HFFc6 (cell line): ENCODE results near the gene TAAR6. TPM values are rescaled to one million over a fixed set of nuclear protein-coding genes. Genes with fewer than 3 reads are reported as not detected.
A peak's percentile ranks its signal among the peaks of the same experiment; 100 is the strongest.
"Not testable (repeated sequence)": the region's sequence is repeated elsewhere in the genome, so short reads cannot be mapped to it uniquely, and the experiment has no call there.

ENCODE experiments used
- DNase-seq: peaks from one replicate; pipeline ENCODE4 v3.0.0-alpha.2; 2018
- H3K27ac Mint-ChIP-seq: 2 replicates; pipeline ENCODE4 v1.8.0; 2020; ENCODE audit warnings: mild to moderate bottlenecking, mixed read lengths
- H3K27me3 Mint-ChIP-seq: 2 replicates; pipeline ENCODE4 v1.8.0; 2021; ENCODE audit warnings: mild to moderate bottlenecking, moderate library complexity, mixed read lengths; ENCODE audit not compliant: insufficient read depth
- H3K36me3 Mint-ChIP-seq: 2 replicates; pipeline ENCODE4 v1.8.0; 2021; ENCODE audit warnings: low read depth, mixed read lengths
- H3K4me1 Mint-ChIP-seq: 2 replicates; pipeline ENCODE4 v1.8.0; 2020; ENCODE audit warnings: low read depth, mixed read lengths
- H3K4me3 Mint-ChIP-seq: 2 replicates; pipeline ENCODE4 v1.8.0; 2020; ENCODE audit warnings: mild to moderate bottlenecking, moderate library complexity, mixed read lengths
- H3K9me3 Mint-ChIP-seq: 2 replicates; pipeline ENCODE4 v1.8.0; 2020; ENCODE audit warnings: mild to moderate bottlenecking, mixed read lengths
- CTCF ChIP-seq: fragments of 200-600 bp; sonication (generic); IDR thresholded peaks from 2 replicates; pipeline ENCODE4 v1.5.0; 2021; ENCODE audit warnings: antibody characterized with exemption, mild to moderate bottlenecking
- total RNA-seq, 6 experiments: library from RNA; stranded (reverse); fragmentation: NEBNext Ultra II Directional; extraction: Animal tissue kit (Norgen Biotek cat#: 25700); gene quantifications; 2 replicates in 1 of 6; 3 replicates in 5 of 6; pipeline ENCODE4 v1.2.3, GENCODE V29; 2021

Gene TAAR6
- total RNA-seq, 6 experiments from 2014 or later: not detected

DNA sequence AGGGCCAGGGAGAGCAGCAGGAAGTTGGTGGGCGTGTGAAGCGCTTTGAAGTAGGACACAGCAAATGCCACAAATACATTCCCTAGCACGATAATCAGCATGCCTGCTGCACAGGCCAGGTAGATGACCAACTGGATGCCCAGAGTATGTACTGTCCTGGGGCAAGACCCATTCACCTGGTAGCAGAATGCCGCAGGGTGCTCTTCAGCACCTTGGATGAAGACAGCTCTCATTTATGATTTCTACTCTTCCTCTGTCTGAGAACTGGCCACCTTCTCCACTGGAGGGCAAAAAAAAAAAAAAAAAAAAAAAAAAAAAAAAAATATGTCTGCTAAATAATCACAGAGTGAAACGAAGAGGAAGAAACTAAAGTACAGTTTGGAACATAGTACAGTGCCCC, 19.3 kb downstream of the TAAR6 start, which contains the start of gene TAAR5:
Gene TAAR5, minus strand, starts transcription at position 288 of the 400 bp plus-strand sequence. Its CDS starts 55 bp downstream, at position 233.
- Mint-ChIP-seq H3K4me1 (no peaks in the 10 kb centered on the region), H3K36me3 (no peaks in the 10 kb centered on the region), H3K9me3 (no peaks in the 10 kb centered on the region), H3K27ac (no peak within 1 kb of the TSS), H3K27me3 (no peaks in the 10 kb centered on the region; the same call in 1 of the 2 replicates), H3K4me3 (no peak within 1 kb of the TSS)
- TF ChIP-seq CTCF: no peak
- DNase-seq: no peak

GRCh38 chr6:132590362-132590761, 20.2 kb downstream of the TAAR6 start:
- no peak for DNase-seq
- Mint-ChIP-seq H3K36me3 (no peaks in the 10 kb centered on the region), H3K4me1 (no peaks in the 10 kb centered on the region), H3K27ac (no peak overlapping the region), H3K4me3 (no peak overlapping the region), H3K9me3 (no peaks in the 10 kb centered on the region), H3K27me3 (peaks cover 5% of the 10 kb centered on the region)
- no peak for TF ChIP-seq CTCF

GRCh38 chr6:132592855-132593254, 22.7 kb downstream of the TAAR6 start:
- Mint-ChIP-seq H3K4me3 (no peak overlapping the region), H3K27me3 (peaks cover 5% of the 10 kb centered on the region), H3K9me3 (no peaks in the 10 kb centered on the region), H3K4me1 (no peaks in the 10 kb centered on the region), H3K27ac (no peak overlapping the region), H3K36me3 (no peaks in the 10 kb centered on the region)
- DNase-seq: no peak
- TF ChIP-seq CTCF: no peak

DNA sequence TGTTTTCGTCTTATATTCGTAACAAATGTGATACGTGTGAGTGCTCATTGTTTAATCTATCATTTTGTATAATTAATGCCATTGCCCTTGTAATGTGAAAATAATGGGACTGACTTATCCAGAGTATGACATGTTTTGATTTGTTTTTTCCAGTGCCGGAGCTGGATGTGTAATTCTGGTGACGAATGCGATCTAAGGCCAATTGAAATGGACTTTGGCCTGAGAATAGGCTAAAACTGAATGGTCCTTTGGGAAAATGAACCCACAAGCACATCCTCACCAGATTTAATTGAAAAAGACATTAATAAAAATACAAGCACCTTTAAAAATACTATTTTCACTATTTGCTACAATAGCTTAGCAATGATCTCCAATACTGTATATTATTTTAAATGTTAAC, 26.1 kb downstream of the TAAR6 start:
- no peak for TF ChIP-seq CTCF
- Mint-ChIP-seq H3K4me1 (no peaks in the 10 kb centered on the region), H3K36me3 (no peaks in the 10 kb centered on the region), H3K9me3 (no peaks in the 10 kb centered on the region), H3K27ac (no peak overlapping the region), H3K4me3 (no peak overlapping the region), H3K27me3 (peaks cover 8% of the 10 kb centered on the region)
- DNase-seq: no peak

- TF ChIP-seq CTCF: peak; percentile 51
- H3K27ac Mint-ChIP-seq: no peak overlapping the region
- no peaks in the 10 kb centered on the region for H3K9me3 Mint-ChIP-seq
- DNase-seq: no peak
- H3K36me3 Mint-ChIP-seq: no peaks in the 10 kb centered on the region
- H3K27me3 Mint-ChIP-seq: peaks cover 8% of the 10 kb centered on the region
- H3K4me3 Mint-ChIP-seq: no peak overlapping the region
- no peaks in the 10 kb centered on the region for H3K4me1 Mint-ChIP-seq
Observed at GRCh38 chr6:132598473-132598872, 28.4 kb downstream of the TAAR6 start.

DNA sequence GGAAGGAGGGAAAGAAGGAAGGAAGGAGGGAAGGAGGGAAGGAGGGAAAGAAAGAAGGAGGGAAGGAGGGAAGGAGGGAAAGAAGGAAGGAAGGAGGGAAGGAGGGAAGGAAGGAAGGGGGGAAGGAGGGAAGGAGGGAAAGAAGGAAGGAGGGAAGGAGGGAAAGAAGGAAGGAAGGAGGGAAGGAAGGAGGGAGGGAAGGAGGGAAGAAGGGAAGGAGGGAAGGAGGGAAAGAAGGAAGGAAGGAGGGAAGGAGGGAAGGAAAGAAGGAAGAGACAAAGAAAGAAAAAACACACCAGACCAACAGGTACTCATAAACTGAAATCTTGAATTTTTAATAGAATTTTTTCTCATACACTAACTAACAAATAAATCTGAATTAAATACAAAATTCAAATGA, 30.8 kb downstream of the TAAR6 start:
- not testable (repeated sequence) for H3K27me3 Mint-ChIP-seq, H3K9me3 Mint-ChIP-seq, DNase-seq, H3K4me1 Mint-ChIP-seq, H3K27ac Mint-ChIP-seq, H3K36me3 Mint-ChIP-seq, H3K4me3 Mint-ChIP-seq
